GDM1 (cell line): ENCODE results near the gene PHF21B.

Experiments used
- DNase-seq: peaks from one replicate; lab custom pipeline; 2025; lab: John Stamatoyannopoulos, UW

PHF21B gene

GRCh38 chr22:45013138-45013537, 3.3 kb upstream of the PHF21B start:
- DNase-seq = no peak

- no peak for DNase-seq
These were observed 711 bp upstream of the PHF21B start for GRCh38 chr22:45010532-45010900.

DNA sequence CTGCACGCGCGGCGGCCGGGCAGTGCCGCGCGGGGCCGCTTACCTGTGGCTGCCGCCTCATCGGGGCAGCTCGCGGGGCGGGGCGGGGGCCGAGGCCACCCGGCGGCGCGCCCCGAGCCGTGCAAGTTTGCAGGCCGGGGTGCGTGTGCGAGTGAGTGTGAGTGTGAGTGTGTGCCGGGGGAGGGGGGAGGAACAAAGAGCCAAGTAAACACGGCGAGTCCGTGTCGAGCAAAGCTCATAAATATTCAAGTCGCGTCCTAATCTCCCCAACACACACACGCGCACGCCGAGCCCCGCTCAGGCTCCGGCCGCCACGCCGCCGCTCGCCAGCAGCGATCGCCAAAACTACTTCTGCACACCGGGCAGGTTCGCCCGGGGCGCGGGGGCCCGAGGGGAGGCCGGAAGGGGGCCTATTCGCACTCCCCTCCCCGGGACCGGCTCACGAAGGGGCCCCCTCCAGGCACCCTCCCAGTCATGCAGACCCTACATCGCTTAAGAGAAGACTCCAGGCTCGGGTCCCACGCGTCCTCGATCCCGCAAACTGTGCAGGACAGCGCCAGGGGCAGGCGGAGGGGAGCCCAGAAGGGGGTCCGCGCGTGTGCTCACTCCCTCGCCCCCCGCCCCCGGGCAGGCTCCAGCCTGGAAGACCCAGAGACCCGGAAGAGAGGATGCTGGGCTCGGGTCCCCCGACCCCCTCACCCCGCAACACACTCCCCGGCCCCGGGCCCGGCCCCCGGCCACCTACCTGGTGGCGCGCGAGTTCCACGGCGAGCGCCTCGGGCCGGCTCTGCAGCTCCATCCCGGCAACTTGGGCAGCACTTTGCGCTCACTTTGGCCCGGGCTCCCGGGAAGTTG, 827 bp downstream of the PHF21B start:
- no peak for DNase-seq

- DNase-seq = no peak
These were observed 1.6 kb downstream of the PHF21B start for GRCh38 chr22:45008186-45008681.

- DNase-seq = no peak
These were observed 2.2 kb downstream of the PHF21B start for GRCh38 chr22:45007391-45008185.

DNA sequence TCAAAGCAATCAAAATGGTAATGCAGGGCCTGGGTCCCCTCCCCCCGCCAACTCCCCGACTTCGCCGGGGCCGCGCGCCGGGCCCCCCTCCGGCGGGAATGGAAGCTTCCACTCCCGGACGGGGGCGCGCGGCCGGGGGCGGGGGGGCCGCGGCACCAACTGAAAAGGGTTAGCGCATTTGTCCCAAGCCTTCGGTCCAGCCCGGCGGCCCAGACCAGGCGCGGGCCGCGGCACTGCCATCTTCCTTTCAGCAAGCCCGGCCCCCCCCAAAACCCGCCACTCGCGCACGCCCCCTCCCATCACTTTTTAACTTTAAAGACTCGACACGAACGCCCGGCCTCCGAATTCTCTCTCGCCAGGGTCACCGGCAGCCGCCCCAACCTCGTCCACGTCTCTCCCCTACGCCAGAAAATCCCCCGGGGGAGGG, 2.8 kb downstream of the PHF21B start:
- DNase-seq = no peak

DNA sequence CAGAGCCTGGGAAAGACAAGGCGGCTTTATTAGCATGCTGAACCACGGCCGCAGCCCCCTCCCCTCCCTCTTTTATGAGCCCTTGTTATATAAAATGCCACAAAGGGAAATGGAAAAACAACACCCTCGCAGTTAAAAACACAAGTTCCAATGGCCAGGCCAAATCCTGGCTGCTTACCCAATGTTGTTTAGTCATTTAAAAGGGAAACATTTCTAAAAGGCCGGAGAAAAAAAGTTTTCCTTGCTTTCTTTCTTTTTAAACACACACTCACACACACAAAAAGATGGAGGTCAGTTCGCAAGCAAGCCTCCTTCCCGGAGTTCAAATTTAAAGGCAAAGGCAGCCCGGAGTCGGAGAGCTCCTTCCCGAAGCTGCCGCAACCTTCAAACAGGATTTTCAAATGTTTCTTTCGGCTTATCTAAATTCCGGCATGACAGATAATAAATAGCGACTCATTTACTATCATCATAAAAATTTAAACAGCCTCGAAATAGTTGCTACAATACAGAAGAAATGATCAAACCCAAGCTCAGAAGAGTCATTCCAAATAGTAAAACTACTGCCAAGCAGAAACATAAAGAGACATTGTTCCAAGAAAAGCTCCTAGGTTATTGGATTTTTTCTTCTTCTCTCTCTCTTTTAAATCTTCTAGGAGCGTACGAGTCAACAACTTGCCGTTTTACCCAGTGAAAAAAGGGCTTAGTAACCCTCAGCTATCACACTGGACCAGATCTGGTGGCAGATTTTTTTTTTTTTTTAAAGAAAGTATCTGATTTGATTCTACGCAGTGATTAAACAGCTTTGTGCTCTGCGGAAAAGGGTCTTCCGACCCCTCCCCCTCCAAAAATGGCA, 3.5 kb downstream of the PHF21B start:
- DNase-seq = no peak

- no peak for DNase-seq
These were observed 8.2 kb downstream of the PHF21B start for GRCh38 chr22:45001653-45002052.

DNA sequence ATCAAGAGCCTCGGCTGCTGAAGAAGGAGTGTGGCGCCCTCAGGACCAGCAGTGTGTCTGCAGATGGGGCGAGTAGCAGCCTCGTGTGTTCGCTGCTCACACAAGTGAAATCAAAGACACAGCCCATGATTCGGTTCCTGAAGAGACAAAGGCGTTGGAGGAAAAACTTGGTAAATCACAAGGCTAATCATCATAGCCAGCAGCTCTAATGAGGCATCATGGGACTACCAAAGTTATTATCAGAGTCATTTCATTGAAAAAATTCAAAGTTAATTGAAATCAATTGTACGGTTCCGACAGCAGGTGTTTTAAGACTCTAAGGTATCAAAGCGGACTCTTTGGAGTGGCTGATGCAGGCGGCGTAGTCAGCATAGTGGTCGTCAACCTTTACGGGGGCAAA, 9.5 kb downstream of the PHF21B start:
- DNase-seq = no peak

- DNase-seq = no peak
These were observed 10.1 kb downstream of the PHF21B start for GRCh38 chr22:44999687-45000086.

GRCh38 chr22:44999231-44999630, 10.6 kb downstream of the PHF21B start:
- DNase-seq = no peak

DNA sequence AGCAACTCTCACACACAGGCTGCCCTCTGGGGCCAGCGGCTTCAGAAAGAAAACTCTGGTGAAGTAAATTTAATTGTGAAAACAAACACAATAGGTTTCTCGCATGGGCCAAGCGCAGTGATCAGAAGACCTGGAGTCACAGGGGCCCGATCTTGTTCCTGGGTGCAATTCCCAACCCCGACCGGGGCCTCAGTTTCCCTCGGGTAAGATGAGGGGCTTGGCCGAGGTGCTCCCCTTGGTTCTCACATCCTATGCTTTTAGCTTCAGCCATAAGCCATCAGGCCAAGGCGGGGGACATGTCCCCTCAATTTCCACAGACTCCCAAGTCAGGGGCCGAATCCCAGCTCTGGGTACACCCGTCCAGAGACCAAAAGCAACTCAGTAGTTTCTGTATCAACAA, 11.5 kb downstream of the PHF21B start:
- no peak for DNase-seq

GRCh38 chr22:44997060-44997459, 12.7 kb downstream of the PHF21B start:
- DNase-seq = no peak

DNA sequence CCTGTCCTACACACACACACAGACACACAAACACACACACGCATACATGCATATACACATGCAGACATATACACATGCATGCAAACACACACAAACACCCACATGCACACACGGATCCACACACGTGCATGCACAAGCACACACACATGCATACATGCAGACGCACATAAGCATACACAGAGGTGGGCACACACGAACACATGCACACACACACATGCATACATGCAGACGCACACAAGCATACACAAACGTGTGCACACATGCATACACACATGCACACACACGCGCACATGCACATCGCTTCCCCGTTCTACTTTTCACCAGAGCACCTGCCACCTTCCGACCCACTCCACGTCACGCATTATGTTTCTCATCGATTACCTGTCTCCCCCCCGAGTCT, 13.2 kb downstream of the PHF21B start:
- no peak for DNase-seq

GRCh38 chr22:44996120-44996519, 13.7 kb downstream of the PHF21B start:
- DNase-seq = no peak

GRCh38 chr22:44995715-44996114, 14.1 kb downstream of the PHF21B start:
- DNase-seq = no peak

- no peak for DNase-seq
These were observed 14.7 kb downstream of the PHF21B start for GRCh38 chr22:44995105-44995514.

- no peak for DNase-seq
These were observed 15.3 kb downstream of the PHF21B start for GRCh38 chr22:44994399-44995104.

GRCh38 chr22:44992166-44992565, 17.6 kb downstream of the PHF21B start:
- no peak for DNase-seq

GRCh38 chr22:44991218-44991617, 18.6 kb downstream of the PHF21B start:
- no peak for DNase-seq

DNA sequence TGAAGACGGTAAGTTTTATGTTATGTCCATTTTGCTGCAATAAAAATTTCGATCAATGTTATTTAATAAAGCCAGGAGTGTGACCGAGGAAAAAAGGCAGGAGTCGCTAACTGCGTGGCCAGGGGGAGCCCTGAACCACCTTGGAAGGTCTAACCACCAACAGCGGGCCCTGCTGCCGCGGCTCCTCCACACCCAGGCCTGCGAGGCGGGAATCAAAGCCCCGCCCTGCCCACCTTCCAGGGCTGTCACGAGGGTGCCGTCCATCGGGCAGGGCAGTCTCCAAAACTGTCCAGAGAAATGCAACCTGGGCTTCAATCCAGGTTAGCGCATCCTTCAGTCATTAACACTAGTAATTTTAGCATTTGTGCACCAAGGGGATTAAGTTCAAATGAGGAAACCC, 19.0 kb downstream of the PHF21B start:
- no peak for DNase-seq

DNA sequence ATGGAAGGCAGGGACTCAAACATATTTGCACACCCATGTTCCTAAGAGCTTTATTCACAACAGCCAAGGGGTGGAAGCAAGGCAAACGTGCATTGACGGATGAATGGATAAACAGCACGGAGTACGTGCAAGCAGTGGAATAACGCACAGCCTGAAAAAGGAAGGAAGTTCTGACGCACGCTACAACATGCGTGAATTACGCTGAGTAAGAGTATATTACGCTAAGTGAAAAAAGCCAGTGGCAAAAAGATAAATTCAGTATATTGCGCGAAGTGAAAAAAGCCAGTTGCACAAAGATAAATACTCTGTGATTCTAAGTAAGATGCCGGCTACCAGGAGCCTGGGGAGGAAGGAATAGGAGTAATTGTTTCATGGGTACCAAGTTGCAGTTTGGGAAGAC, 19.5 kb downstream of the PHF21B start:
- DNase-seq = no peak
